ENCODE data around the gene TCF7L1.
"Not testable (repeated sequence)": the region's sequence is repeated elsewhere in the genome, so short reads cannot be mapped to it uniquely, and the experiment has no call there.

Gene TCF7L1

DNA sequence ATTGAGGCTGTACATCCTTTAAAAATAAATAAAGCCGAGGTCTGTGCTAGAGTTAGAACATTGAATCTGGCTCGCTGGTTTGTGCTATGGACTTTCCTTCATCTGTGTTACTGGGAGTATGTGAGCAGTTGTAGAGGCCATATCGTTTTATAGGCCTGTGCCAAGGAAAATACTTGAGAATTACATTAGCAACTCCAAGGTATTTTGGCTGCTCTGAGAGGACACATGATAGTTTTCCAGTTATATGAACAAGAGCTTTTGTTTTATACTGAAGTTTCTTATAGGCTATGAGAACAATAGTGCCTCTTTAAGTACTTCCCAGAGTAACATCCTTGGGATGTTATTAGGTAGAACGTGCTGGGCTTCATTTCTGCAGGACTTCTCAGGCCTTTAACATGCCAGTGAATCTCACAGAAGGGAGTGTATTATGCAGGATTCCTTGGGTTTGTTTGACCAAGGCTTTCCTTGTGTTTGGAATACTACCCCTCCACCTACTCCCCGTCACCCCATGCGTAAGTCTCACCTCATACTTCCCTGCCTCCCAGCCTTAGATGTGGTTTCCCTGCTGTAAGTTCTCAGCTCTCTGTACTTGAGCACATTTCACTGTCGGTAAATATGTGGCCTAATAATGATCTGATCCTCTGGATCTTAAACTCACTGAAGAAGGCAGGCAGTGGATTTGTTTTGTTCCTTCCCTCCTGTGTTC is 21.0 kb downstream of the TCF7L1 start:
- H3K4me3 ChIP-seq (ENCODE audit: low read depth, low read length), result no peak overlapping the region
- DNase-seq (ENCODE audit: low read depth), result no peak
- TF ChIP-seq, protein P1, sequence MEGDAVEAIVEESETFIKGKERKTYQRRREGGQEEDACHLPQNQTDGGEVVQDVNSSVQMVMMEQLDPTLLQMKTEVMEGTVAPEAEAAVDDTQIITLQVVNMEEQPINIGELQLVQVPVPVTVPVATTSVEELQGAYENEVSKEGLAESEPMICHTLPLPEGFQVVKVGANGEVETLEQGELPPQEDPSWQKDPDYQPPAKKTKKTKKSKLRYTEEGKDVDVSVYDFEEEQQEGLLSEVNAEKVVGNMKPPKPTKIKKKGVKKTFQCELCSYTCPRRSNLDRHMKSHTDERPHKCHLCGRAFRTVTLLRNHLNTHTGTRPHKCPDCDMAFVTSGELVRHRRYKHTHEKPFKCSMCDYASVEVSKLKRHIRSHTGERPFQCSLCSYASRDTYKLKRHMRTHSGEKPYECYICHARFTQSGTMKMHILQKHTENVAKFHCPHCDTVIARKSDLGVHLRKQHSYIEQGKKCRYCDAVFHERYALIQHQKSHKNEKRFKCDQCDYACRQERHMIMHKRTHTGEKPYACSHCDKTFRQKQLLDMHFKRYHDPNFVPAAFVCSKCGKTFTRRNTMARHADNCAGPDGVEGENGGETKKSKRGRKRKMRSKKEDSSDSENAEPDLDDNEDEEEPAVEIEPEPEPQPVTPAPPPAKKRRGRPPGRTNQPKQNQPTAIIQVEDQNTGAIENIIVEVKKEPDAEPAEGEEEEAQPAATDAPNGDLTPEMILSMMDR (IDR thresholded peaks at IDR 0.05; ENCODE audit: low read depth, low read length, missing control alignments), result no peak

DNA sequence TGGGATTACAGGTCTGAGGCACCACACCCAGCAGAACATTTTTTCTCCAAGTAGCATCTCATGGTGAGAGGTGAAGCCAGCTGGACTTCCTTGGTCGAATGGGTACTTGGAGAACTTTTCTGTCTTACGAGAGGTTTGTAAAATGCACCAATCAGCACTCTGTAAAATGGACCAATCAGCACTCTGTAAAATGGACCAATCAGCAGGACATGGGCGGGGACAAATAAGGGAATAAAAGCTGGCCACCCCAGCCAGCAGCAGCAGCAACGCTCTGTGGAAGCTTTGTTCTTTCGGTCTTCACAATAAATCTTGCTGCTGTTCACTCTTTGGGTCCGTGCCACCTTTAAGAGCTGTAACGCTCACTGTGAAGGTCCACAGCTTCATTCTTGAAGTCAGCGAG is 21.9 kb downstream of the TCF7L1 start:
- DNase-seq (ENCODE audit: low read depth); H3K4me3 ChIP-seq (ENCODE audit: low read depth, low read length): not testable (repeated sequence)

DNA sequence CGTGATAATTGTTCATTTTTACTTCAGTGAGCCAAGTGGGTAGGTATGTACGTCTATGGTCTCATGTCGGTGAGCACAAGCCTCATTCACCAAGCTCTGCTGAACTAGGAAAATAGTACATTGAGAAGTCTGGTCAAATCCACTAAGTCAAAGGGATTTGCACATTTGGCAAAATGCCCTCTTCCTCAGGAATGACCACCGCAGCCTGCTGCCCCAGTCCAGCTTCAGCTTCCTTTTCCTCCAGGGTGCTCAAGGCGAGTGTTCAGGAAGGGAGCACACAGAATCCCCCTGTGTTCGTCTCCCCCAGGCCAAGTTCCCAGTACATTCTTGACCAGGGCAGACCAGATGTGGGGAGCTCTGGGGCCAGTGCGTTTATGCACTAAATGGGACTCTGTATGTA is 23.0 kb downstream of the TCF7L1 start:
- no peak for DNase-seq (ENCODE audit: low read depth)
- TF ChIP-seq, protein P1 (IDR thresholded peaks at IDR 0.05; ENCODE audit: low read depth, low read length, missing control alignments), result no peak
- no peak overlapping the region for H3K4me3 ChIP-seq (ENCODE audit: low read depth, low read length)

DNA sequence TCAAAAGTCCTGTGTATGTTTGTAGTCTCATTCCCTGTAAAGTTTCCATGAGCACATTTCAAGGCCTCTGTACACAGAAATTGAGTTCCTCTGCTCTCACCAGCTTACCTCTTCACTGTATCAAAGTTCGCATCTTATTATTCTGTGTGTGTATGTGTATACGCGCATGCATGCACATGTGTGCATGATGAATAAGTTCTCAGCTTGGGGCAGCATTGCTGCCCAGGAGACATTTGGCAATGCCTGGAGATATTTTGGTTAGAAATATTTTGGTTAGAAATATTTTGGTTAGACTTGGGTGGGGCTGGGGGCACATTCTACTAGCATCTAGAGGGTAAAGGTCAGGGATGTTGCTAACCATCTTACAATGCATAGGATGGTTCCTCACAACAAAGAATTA is 23.4 kb downstream of the TCF7L1 start:
- DNase-seq (ENCODE audit: low read depth), result no peak
- no peak overlapping the region for H3K4me3 ChIP-seq (ENCODE audit: low read depth, low read length)
- TF ChIP-seq, protein P1 (IDR thresholded peaks at IDR 0.05; ENCODE audit: low read depth, low read length, missing control alignments), result no peak

DNA sequence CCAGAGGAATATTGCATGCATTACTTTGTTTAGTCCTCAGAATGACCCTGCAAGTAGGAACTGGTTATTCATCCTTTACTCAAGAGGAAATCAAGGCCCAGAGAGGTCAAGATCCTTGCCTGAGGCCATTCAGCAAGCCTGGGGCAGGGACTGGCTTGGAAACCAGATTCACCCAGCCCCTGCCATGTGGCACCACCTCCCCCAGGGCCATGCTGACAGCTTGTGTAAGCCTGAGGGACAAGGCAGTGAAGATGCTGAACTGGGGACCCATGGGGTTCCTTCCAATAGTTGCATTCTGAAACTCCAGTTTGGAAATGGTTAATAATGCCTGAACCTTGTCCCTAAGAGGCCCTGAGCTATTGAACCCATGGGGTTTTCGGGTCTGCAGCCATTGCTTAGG is 24.2 kb downstream of the TCF7L1 start:
- DNase-seq (ENCODE audit: low read depth), result no peak
- no peak overlapping the region for H3K4me3 ChIP-seq (ENCODE audit: low read depth, low read length)
- TF ChIP-seq, protein P1 (IDR thresholded peaks at IDR 0.05; ENCODE audit: low read depth, low read length, missing control alignments), result no peak

DNA sequence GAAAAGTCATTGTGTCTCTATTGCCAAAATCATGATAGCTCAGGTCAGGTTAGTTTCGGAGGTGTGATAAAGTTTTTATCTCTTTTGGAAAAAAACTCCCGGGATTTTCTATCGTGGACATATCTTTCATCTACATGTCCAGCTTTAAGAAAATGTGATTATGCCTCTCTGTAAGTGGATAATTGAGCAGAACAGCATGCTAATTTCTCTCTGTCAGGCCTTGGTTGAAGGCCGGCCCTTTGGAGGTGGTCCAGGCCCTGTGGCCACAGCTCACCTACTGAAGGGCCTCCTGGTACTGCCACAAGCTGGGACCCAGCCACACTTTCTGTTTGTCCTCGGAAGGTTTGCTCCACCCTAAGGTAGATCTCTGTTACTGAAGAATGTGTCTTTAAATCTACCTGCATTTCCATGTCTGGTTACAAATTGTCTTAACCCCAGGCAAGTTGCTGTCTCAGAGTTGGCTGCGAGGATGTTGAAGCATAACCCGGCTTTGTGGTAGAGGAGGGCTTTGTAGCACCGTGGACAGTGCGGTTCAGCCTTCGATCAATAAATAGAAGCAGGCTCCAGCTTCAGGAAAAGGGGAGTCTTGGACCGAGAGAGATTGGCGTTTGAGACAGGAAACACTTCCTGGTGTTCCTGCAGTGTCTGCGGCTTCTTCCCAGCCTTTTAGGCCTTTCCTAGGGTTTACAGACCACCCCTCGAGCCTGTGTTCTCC is 25.5 kb downstream of the TCF7L1 start:
- no peak for DNase-seq (ENCODE audit: low read depth)
- no peak overlapping the region for H3K4me3 ChIP-seq (ENCODE audit: low read depth, low read length)
- TF ChIP-seq, protein P1 (IDR thresholded peaks at IDR 0.05; ENCODE audit: low read depth, low read length, missing control alignments), result no peak

DNA sequence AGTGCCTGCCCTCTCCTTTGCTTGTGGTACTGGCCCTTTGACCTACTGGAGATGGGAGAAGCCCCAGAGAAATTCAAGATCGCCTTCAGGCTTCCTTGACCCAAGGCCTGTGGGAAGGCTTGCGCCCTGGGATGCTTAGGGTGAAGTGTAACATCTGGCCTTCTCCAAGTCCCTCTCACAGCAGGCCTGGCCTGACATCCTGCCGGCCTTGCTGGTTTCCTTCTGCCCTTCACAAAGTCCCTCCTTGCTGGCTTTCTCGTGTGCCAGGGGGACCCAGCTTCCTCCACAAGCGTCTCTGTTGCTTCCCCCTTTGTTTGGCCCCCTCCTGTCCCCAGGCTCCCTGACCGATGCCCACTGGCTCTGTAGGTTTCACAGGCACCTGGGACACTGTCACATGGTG is 26.4 kb downstream of the TCF7L1 start:
- H3K4me3 ChIP-seq (ENCODE audit: low read depth, low read length), result no peak overlapping the region
- no peak for DNase-seq (ENCODE audit: low read depth)
- TF ChIP-seq, protein P1 (IDR thresholded peaks at IDR 0.05; ENCODE audit: low read depth, low read length, missing control alignments), result no peak
